22Rv1 (cell line): ENCODE results near the gene SKI.

Experiments used
- ZFX ChIP-seq: fragments of 450-650 bp; IDR thresholded peaks from 2 replicates; pipeline ENCODE4 v1.6.1; 2017; ENCODE audit warnings: antibody characterized with exemption, borderline replicate concordance
- TF ChIP-seq, protein P1 (sequence below): fragments of 450-650 bp; IDR thresholded peaks from 2 replicates; pipeline ENCODE4 v1.5.1; 2017; ENCODE audit warnings: mild to moderate bottlenecking

- TF ChIP-seq, protein P1, sequence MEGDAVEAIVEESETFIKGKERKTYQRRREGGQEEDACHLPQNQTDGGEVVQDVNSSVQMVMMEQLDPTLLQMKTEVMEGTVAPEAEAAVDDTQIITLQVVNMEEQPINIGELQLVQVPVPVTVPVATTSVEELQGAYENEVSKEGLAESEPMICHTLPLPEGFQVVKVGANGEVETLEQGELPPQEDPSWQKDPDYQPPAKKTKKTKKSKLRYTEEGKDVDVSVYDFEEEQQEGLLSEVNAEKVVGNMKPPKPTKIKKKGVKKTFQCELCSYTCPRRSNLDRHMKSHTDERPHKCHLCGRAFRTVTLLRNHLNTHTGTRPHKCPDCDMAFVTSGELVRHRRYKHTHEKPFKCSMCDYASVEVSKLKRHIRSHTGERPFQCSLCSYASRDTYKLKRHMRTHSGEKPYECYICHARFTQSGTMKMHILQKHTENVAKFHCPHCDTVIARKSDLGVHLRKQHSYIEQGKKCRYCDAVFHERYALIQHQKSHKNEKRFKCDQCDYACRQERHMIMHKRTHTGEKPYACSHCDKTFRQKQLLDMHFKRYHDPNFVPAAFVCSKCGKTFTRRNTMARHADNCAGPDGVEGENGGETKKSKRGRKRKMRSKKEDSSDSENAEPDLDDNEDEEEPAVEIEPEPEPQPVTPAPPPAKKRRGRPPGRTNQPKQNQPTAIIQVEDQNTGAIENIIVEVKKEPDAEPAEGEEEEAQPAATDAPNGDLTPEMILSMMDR = no peak
- no peak for TF ChIP-seq ZFX
Measured at GRCh38 chr1:2350911-2351655, 123.0 kb downstream of the SKI start.
